GM19240 (cell line): Measurements from ENCODE around the gene RD3L.

Source experiments
- DNase-seq: peaks from one replicate; pipeline ENCODE4 v3.0.0; 2011; ENCODE audit warnings: low spot score; ENCODE audit not compliant: insufficient read length

RD3L gene

DNA sequence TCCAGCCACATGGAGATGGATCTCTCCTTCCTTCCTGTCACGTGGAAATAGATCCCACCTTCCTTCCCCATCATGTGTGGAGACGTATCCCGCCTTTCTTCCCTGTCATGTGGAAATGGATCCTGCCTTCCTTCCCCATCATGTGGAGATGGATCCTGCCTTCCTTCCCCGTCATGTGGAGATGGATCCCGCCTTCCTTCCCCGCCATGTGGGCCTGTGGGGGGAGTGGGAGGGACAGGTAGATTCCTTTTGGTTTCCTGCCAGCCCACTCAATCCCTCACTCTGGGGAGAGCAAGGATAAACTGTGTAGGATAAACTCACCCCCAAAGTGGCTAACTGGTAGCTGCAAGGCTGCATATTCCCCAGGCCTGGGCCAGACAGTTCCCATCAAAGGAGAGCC, 45.8 kb downstream of the RD3L start:
- DNase-seq, result no peak

GRCh38 chr14:103894723-103895059, 47.6 kb downstream of the RD3L start:
- no peak for DNase-seq

- DNase-seq, result no peak
Observed at GRCh38 chr14:103894034-103894722, 48.2 kb downstream of the RD3L start.

GRCh38 chr14:103892247-103892646, 50.1 kb downstream of the RD3L start:
- DNase-seq, result no peak

GRCh38 chr14:103891667-103892215, 50.6 kb downstream of the RD3L start:
- DNase-seq, result no peak

DNA sequence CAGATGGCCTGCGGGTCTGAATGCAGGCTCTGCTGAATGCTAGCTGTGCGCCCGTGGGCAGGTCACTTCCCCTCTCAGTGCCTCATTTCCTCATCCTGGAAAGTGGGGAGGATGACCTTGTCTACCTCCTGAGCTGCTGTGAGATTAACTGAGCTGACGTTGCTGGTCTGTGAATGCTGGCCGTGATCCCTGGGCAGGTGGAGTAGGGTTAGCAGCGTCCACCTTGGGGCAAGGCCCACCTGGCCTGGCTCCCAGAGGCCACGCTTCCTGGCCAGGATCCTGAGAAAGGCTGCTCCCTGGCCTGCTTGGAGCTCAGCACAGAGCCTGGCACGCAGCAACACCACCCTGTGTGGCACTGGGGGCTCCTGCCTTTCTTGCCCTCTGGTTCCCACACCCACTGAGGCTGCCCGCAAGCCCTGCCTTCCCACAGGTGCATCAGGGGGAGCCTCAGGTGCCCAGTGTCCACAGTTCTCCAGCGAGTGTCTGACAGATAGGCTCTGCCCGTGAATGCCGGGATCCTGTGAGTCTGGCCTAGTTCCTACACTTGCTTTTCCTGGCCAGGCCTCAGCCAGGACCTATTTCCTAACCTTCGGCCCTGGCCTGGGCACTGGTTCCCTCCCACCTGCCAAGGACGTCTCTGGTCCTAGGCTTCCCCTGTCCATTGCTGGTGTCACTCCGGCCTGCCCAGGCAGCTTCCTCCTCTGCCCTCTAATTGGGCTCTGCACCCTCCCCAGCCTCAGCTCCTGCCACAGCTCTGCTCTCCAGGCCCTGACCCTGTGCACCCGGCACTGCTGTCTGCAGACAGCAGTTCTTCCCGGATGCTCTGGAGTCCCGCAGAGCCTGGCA, 51.3 kb downstream of the RD3L start:
- DNase-seq, result no peak
